GM12878 (cell line): ENCODE measurements around the gene TCEAL6.
"Not testable (repeated sequence)": the region's sequence is repeated elsewhere in the genome, so short reads cannot be mapped to it uniquely, and the experiment has no call there.

Experiments
- CTCF ChIP-seq, 3 experiments: IDR thresholded peaks in 2 of 3; conservative IDR thresholded peaks in 1 of 3; 2 replicates each; pipeline ENCODE4 v1.5.1; 2011; ENCODE audit warnings: low read depth in 3 of 3, low read length in 3 of 3, mild to moderate bottlenecking in 3 of 3, control low read depth in 2 of 3, moderate library complexity in 2 of 3, inconsistent platforms in 1 of 3, mixed read lengths in 1 of 3; ENCODE audit not compliant: control insufficient read depth in 2 of 3, insufficient read depth in 1 of 3; ENCODE audit errors: extremely low read depth in 1 of 3
- RCOR1 ChIP-seq: conservative IDR thresholded peaks from 2 replicates; pipeline ENCODE4 v1.6.1; 2012; ENCODE audit warnings: low read depth, low read length, improper control_type of control experiment
- SUZ12 ChIP-seq: fragments of 200-600 bp; sonication (generic); IDR thresholded peaks from one replicate; pipeline ENCODE4 v1.6.1; 2018; ENCODE audit warnings: antibody characterized with exemption, mild to moderate bottlenecking; ENCODE audit not compliant: unreplicated experiment
- TF ChIP-seq, protein P1 (sequence below): IDR thresholded peaks from 2 replicates; pipeline ENCODE4 v1.6.1; 2012; ENCODE audit warnings: low read length, inconsistent platforms

- not testable (repeated sequence) for TF ChIP-seq CTCF (IDR thresholded peaks at IDR 0.05 in 2 of 3, conservative IDR thresholded peaks at IDR 0.05 in 1 of 3; ENCODE audit: control insufficient read depth in 2 of 3, extremely low read depth in 1 of 3, insufficient read depth in 1 of 3, low read depth in 3 of 3, low read length in 3 of 3); SUZ12; RCOR1
- TF ChIP-seq, protein P1, sequence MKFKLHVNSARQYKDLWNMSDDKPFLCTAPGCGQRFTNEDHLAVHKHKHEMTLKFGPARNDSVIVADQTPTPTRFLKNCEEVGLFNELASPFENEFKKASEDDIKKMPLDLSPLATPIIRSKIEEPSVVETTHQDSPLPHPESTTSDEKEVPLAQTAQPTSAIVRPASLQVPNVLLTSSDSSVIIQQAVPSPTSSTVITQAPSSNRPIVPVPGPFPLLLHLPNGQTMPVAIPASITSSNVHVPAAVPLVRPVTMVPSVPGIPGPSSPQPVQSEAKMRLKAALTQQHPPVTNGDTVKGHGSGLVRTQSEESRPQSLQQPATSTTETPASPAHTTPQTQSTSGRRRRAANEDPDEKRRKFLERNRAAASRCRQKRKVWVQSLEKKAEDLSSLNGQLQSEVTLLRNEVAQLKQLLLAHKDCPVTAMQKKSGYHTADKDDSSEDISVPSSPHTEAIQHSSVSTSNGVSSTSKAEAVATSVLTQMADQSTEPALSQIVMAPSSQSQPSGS: not testable (repeated sequence)
Observed at GRCh38 chrX:102125436-102125835, 16.8 kb downstream of the TCEAL6 start, which contains the start of gene TCEAL2.
